Astrocyte (in vitro differentiated cells and primary cell): ENCODE measurements around the gene S100A12. TPM values are rescaled to one million over a fixed set of nuclear protein-coding genes. Genes with fewer than 3 reads are reported as not detected.
"Not testable (repeated sequence)": the region's sequence is repeated elsewhere in the genome, so short reads cannot be mapped to it uniquely, and the experiment has no call there.

ENCODE experiments used
- DNase-seq: peaks from one replicate; pipeline ENCODE4 v3.0.0-alpha.2; 2010; ENCODE audit warnings: low read depth
- FAIRE-seq: peaks from 2 replicates; lab custom pipeline; 2011; peaks lifted over from hg19 to GRCh38; lab: Jason Lieb, UNC
- H2AFZ ChIP-seq: 2 replicates; pipeline ENCODE4 v1.6.0; 2012; ENCODE audit warnings: low read depth, low read length, inconsistent platforms
- H3K27ac ChIP-seq: 2 replicates; pipeline ENCODE4 v1.5.1; 2011; ENCODE audit warnings: low read depth, low read length, inconsistent platforms
- H3K27me3 ChIP-seq: 2 replicates; pipeline ENCODE4 v1.6.0; 2011; ENCODE audit warnings: low read length, inconsistent platforms; ENCODE audit not compliant: insufficient read depth
- H3K36me3 ChIP-seq: 2 replicates; pipeline ENCODE4 v1.5.1; 2011; ENCODE audit warnings: low read length, inconsistent platforms; ENCODE audit not compliant: insufficient read depth
- H3K4me1 ChIP-seq: 2 replicates; pipeline ENCODE4 v1.5.1; 2011; ENCODE audit warnings: low read length, inconsistent platforms; ENCODE audit not compliant: insufficient read depth
- H3K4me2 ChIP-seq: 2 replicates; pipeline ENCODE4 v1.6.0; 2012; ENCODE audit warnings: low read length, inconsistent platforms
- H3K4me3 ChIP-seq: 2 replicates; pipeline ENCODE4 v1.5.1; 2011; ENCODE audit warnings: low read depth, mild to moderate bottlenecking, low read length, inconsistent platforms; ENCODE audit not compliant: insufficient read depth
- H3K79me2 ChIP-seq: 2 replicates; pipeline ENCODE4 v1.6.0; 2012; ENCODE audit warnings: mild to moderate bottlenecking, low read length, inconsistent platforms; ENCODE audit not compliant: insufficient read depth
- H3K9ac ChIP-seq: 2 replicates; pipeline ENCODE4 v1.6.0; 2012; ENCODE audit warnings: mild to moderate bottlenecking, low read length, inconsistent platforms
- H3K9me3 ChIP-seq: 2 replicates; pipeline ENCODE4 v1.5.1; 2012; ENCODE audit warnings: low read depth, mild to moderate bottlenecking, low read length, inconsistent platforms; ENCODE audit not compliant: insufficient read depth
- H4K20me1 ChIP-seq: 2 replicates; pipeline ENCODE4 v1.6.0; 2012; ENCODE audit warnings: low read length, inconsistent platforms; ENCODE audit not compliant: insufficient read depth
- H3K27ac Mint-ChIP-seq: one replicate; pipeline ENCODE4 v1.8.0; 2021; ENCODE audit warnings: mild to moderate bottlenecking, mixed read lengths; ENCODE audit not compliant: unreplicated experiment
- H3K27me3 Mint-ChIP-seq: one replicate; pipeline ENCODE4 v1.8.0; 2021; ENCODE audit warnings: low read depth, mixed read lengths; ENCODE audit not compliant: unreplicated experiment
- H3K36me3 Mint-ChIP-seq: one replicate; pipeline ENCODE4 v1.8.0; 2021; ENCODE audit warnings: low read depth, mixed read lengths; ENCODE audit not compliant: unreplicated experiment
- H3K4me1 Mint-ChIP-seq: one replicate; pipeline ENCODE4 v1.8.0; 2021; ENCODE audit warnings: low read depth, mixed read lengths; ENCODE audit not compliant: unreplicated experiment
- H3K4me3 Mint-ChIP-seq: one replicate; pipeline ENCODE4 v1.8.0; 2021; ENCODE audit warnings: mild to moderate bottlenecking, moderate library complexity, mixed read lengths; ENCODE audit not compliant: unreplicated experiment
- H3K9me3 Mint-ChIP-seq: one replicate; pipeline ENCODE4 v1.8.0; 2021; ENCODE audit warnings: mild to moderate bottlenecking, mixed read lengths; ENCODE audit not compliant: unreplicated experiment
- CTCF ChIP-seq: IDR thresholded peaks from 2 replicates; pipeline ENCODE4 v1.5.1; 2011; ENCODE audit warnings: low read depth, mild to moderate bottlenecking, inconsistent platforms, low read length, moderate library complexity; ENCODE audit not compliant: insufficient read depth
- EZH2 ChIP-seq: IDR thresholded peaks from 2 replicates; pipeline ENCODE4 v1.6.1; 2012; ENCODE audit warnings: mild to moderate bottlenecking, low read length, inconsistent platforms; ENCODE audit not compliant: insufficient read depth
- total RNA-seq: library from RNA; stranded (reverse); gene quantifications from 2 replicates; pipeline ENCODE4 v1.2.1, GENCODE V29; 2021

S100A12 gene
- total RNA-seq, 1 donor from 2014 or later = not detected

- FAIRE-seq = no peak
- Histone ChIP-seq H3K9ac (no peak within 1 kb of the TSS), H4K20me1 (no peaks in the 10 kb centered on the region), H2AFZ (no peak within 1 kb of the TSS), H3K4me3 (no peak within 1 kb of the TSS), H3K27ac (no peak within 1 kb of the TSS), H3K4me2 (no peak within 1 kb of the TSS), H3K4me1 (no peaks in the 10 kb centered on the region), H3K79me2 (no peaks in the 10 kb centered on the region), H3K27me3 (peaks cover 7% of the 10 kb centered on the region), H3K36me3 (no peaks in the 10 kb centered on the region), H3K9me3 (no peaks in the 10 kb centered on the region)
- TF ChIP-seq EZH2 (no peak), CTCF (no peak)
- Mint-ChIP-seq H3K9me3 (no peaks in the 10 kb centered on the region), H3K4me3 (no peak within 1 kb of the TSS), H3K27me3 (peaks cover 47% of the 10 kb centered on the region), H3K36me3 (no peaks in the 10 kb centered on the region), H3K27ac (no peak within 1 kb of the TSS), H3K4me1 (peaks cover 1% of the 10 kb centered on the region)
- DNase-seq = no peak
Observed at GRCh38 chr1:153348511-153349362, 26.7 kb downstream of the S100A12 start, which contains the start of gene PGLYRP4. Gene PGLYRP4, minus strand, starts transcription at chr1:153348841. Its CDS starts 909 bp downstream, at chr1:153347932.

- Mint-ChIP-seq H3K27ac (no peak overlapping the region), H3K9me3 (no peaks in the 10 kb centered on the region), H3K27me3 (peaks cover 46% of the 10 kb centered on the region), H3K4me1 (peaks cover 9% of the 10 kb centered on the region), H3K36me3 (no peaks in the 10 kb centered on the region), H3K4me3 (no peak overlapping the region)
- Histone ChIP-seq H3K9ac (no peak overlapping the region), H3K79me2 (no peaks in the 10 kb centered on the region), H3K36me3 (no peaks in the 10 kb centered on the region), H3K4me2 (no peak overlapping the region), H2AFZ (no peak overlapping the region), H3K9me3 (no peaks in the 10 kb centered on the region), H4K20me1 (no peaks in the 10 kb centered on the region), H3K4me1 (no peaks in the 10 kb centered on the region), H3K27me3 (peaks cover 7% of the 10 kb centered on the region), H3K27ac (no peak overlapping the region), H3K4me3 (no peak overlapping the region)
- FAIRE-seq (no peak), DNase-seq (no peak)
- TF ChIP-seq CTCF = no peak
- TF ChIP-seq EZH2 = no peak
Observed at GRCh38 chr1:153347856-153348255, 27.6 kb downstream of the S100A12 start.

DNA sequence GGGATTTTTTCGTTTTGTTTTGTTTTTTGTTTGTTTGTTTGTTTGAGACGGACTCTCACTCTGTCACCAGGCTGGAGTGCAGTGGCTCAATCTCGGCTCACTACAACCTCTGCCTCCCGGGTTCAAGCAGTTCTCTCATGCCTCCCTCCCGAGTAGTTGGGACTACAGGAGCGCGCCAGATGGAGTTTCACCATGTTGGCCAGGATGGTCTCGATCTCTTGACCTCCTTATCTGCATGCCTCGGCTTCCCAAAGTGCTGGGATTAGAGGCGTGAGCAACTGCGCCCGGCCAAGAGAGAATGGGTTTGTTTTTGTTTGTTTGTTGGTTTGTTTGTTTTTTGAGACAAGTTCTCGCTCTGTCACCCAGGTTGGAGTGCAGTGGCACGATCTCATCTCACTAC, 28.4 kb downstream of the S100A12 start:
- H3K79me2 ChIP-seq, H2AFZ ChIP-seq, H3K27me3 ChIP-seq, H3K36me3 ChIP-seq, H3K4me3 Mint-ChIP-seq, H4K20me1 ChIP-seq, H3K4me3 ChIP-seq, H3K4me1 ChIP-seq, H3K36me3 Mint-ChIP-seq, H3K27ac ChIP-seq, H3K9me3 Mint-ChIP-seq, H3K9me3 ChIP-seq, H3K4me2 ChIP-seq, FAIRE-seq, DNase-seq, H3K27ac Mint-ChIP-seq, H3K9ac ChIP-seq: not testable (repeated sequence)
- H3K27me3 Mint-ChIP-seq = peaks cover 49% of the 10 kb centered on the region
- H3K4me1 Mint-ChIP-seq = peaks cover 12% of the 10 kb centered on the region
